Kidney tubule cell (primary cell): ENCODE measurements around the gene PRR23E.

Source experiments
- DNase-seq: peaks from one replicate; pipeline ENCODE4 v3.0.0-alpha.2; 2018; ENCODE audit warnings: low spot score

PRR23E gene

DNA sequence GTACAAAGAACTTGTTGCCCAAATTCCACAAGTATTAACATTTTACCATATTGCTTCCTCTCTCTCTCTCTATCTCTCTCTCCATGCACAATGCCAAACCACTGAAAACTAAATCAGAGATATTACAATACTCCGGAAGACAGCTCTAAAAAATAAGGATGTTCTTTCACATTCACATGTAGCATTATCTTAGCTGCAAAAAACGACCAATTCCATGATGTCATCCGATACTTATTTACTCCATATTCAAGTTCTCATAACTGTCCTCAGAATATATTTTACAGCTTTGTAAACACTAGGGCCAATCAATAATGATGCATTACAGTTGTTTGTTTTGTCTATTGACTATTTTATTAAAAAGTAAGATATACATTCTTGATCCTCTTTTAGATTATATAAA is 7.7 kb upstream of the PRR23E start:
- DNase-seq, result no peak

GRCh38 chr3:127185962-127186674 is 6.8 kb upstream of the PRR23E start:
- no peak for DNase-seq

- DNase-seq, result no peak
Observed at GRCh38 chr3:127187316-127187715, 5.6 kb upstream of the PRR23E start.

- no peak for DNase-seq
Observed at GRCh38 chr3:127193341-127193740, 410 bp downstream of the PRR23E start.

- no peak for DNase-seq
Observed at GRCh38 chr3:127193775-127194174, 844 bp downstream of the PRR23E start.

- no peak for DNase-seq
Observed at GRCh38 chr3:127194601-127195187, 1.8 kb downstream of the PRR23E start.

DNA sequence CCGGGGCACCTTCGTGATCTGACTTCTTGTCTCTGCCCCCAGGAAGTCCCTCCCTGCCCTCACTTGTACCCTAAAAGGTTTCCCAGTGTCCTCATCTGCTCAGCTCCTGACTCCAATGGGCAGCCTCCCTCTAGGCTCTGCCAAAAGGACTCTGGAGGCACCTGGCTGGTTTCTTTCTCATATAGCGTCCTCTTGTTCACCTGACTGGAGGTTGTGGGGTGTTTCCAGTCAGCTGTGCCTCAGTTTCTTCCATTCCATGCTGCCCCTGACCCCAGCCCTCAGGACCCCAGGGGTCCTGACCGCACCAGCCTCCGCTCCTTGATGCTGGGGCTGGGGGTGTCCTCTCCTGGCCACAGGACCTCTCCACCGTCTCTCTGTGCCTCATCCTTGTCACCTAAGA is 2.5 kb downstream of the PRR23E start:
- no peak for DNase-seq

- DNase-seq, result no peak
Observed at GRCh38 chr3:127196002-127196401, 3.1 kb downstream of the PRR23E start.

DNA sequence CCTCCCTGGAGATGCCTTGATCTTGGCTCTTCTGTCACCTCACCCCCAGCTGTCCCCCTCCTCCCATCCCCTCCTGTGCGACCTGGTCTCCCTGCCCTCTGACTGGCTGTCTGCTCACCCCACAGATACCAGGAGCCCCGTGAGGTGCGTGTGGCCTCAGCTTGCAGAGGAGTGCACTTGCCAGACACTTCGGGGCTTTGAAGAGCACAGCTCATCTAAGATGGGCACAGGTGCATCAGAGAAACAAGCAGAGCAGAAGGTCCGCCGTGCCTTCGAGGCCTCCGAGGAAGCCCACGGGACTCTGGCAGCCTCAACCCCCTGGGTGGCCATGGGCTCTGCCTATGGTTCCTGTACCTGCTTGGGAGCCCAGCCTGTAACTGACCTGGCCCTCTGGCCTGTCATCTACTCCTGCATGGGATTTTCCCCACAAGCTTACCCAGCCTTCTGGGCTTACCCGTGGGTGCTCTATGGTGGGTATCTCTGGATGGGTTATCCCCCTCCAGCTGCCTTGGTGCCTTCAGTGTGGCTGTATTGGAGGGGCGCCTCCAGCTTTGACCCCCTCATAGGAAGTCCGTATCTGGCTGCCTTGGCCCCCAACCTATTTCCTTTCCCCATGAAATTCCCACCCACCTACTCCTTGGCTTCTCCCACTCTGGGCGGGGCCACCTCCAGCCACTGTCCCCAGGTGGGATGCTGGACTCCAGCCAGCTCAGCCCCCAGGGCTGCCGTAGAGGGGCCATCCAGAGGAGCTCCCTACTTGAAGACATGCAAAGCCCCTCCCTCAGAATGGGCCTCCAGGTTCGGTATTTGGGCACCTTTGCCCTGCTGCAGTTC is 3.8 kb downstream of the PRR23E start:
- no peak for DNase-seq

GRCh38 chr3:127197300-127198189 is 4.6 kb downstream of the PRR23E start:
- DNase-seq, result no peak

- DNase-seq, result no peak
Observed at GRCh38 chr3:127200086-127200691, 7.3 kb downstream of the PRR23E start.

DNA sequence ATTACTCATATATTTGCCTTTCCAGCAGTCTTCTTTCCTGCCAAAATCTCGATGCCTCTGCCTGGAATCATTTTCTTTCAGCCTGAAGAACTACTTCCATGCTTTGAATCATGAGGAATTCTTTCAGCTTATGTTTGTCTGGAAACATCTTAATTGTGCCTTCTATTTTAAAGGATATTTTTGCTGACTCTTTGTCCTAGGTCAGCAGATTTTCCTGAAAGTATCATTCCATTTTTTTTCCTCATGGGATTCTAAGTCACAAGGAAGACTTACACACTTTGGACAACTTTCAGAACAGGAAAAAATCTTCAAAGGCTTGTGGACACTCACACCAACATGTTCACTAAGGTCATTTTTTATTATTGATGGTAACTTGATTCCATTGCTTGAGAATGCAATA is 10.1 kb downstream of the PRR23E start:
- no peak for DNase-seq

DNA sequence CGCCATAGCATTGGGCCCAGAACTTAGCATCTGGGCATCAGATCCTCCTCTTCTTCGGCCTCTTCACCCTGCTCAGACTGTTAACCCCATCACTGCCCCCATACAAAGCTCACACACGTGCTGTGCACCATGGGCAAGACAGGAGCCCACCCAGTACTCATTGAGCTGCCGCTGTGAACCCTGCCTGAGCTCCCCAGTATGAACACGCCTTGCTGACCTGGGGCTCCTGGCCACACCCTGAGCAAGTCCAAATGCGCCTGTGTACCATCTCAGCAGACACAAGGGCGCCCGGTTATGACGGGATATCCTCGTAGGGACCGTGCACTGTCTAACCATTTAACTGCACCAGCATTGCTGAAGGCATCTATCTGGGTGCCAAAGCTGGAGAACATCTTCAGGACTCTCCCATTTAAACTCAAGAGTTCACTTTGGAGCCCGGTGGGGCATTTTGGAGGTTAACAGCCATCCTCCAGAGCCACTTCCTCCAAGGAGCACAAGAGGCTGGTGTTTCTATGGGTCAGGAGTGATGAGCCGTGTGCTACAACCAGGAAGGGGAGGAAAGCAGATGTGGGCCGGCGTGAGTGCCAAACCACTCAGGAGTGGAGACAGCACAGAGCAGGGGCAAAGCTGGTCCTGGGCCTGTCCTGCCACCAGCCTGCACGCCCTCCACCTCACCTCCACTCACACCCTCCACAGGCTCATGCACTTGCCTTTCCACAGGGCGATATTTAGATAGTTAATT is 12.1 kb downstream of the PRR23E start:
- DNase-seq, result no peak

DNA sequence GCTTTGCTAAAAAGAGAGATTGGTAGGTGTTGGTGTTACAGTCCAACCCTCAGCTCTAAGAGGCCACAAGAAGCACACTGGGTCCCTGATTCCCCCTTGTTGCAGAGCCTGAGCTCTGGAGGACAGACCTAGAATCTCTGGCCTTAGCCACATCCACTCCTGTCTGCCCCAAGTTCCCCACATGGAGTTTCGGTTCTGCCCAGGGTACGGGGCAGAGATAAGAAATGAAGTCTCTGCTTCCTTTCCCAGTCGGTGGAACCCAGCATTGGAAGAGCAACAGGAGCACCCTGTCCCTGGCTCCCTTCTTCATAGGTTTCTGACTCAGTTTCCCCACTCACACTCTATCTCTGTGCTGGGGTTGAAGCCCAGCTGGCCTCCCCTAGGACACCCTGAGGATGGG is 13.2 kb downstream of the PRR23E start:
- DNase-seq, result no peak

- no peak for DNase-seq
Observed at GRCh38 chr3:127206611-127207516, 13.9 kb downstream of the PRR23E start.

GRCh38 chr3:127207727-127208482 is 15.0 kb downstream of the PRR23E start:
- no peak for DNase-seq

DNA sequence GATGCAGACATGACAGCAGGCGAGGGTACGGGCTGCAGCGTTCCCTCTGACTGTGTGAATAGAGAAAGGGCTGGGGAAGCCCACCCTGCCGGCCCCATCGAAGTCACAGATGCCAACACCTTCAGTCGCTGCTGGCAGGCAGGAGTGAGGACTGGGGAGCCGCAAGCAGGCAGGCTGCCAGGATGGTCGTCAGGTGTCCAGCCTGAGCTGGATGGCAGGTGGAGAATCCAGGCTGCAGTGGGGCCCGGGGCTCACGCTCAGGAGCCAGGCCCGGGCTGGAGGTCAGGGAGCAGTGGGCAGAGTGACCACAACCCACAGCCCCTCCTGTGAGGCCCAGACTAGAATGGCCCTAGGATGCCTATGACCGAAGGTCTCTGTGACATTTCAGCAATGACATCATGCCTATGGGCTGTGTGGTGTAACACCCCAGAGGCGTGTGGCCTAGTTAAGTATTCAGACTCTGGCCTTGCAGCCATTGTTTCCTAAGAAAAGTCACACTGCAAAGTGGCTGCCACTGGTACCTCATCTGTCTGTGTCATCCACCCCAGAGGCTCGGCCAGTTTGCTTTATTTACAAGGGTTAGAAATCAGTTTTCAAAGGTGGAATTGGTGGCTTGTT is 15.7 kb downstream of the PRR23E start:
- no peak for DNase-seq

GRCh38 chr3:127209155-127209839 is 16.4 kb downstream of the PRR23E start:
- DNase-seq, result no peak
